Left renal cortex interstitium (tissue), 4 donors: ENCODE measurements around the gene ANKRD44. TPM values are rescaled to one million over a fixed set of nuclear protein-coding genes. Genes with fewer than 3 reads are reported as not detected.

Source experiments
- DNase-seq, 4 donors: peaks; one replicate each; pipeline ENCODE4 v3.0.0-alpha.2; 2013; ENCODE audit warnings: low read depth in 4 of 4, low spot score in 2 of 4, missing footprints in 1 of 4
- polyA plus RNA-seq, 4 donors: library from polyadenylated mRNA; unstranded; fragments of 120-200 nt; gene quantifications; one replicate each; pipeline ENCODE4 v1.2.1, GENCODE V29; 2013; ENCODE audit not compliant: insufficient read length in 4 of 4

Gene ANKRD44
- polyA plus RNA-seq, 4 donors = 9.8 to 15.7 (median 12.6) TPM

- DNase-seq = no peak
Measured at GRCh38 chr2:197265036-197265435, 45.5 kb downstream of the ANKRD44 start.

- no peak for DNase-seq
Measured at GRCh38 chr2:197264332-197264731, 46.2 kb downstream of the ANKRD44 start.

GRCh38 chr2:197263077-197263476 is 47.5 kb downstream of the ANKRD44 start:
- DNase-seq = no peak

- no peak for DNase-seq
Measured at GRCh38 chr2:197261808-197262226, 48.8 kb downstream of the ANKRD44 start.

- DNase-seq = no peak
Measured at GRCh38 chr2:197259470-197259999, 51.0 kb downstream of the ANKRD44 start.

GRCh38 chr2:197258580-197258979 is 52.0 kb downstream of the ANKRD44 start:
- no peak for DNase-seq

GRCh38 chr2:197256547-197257170 is 53.9 kb downstream of the ANKRD44 start:
- no peak for DNase-seq

- no peak for DNase-seq
Measured at GRCh38 chr2:197256021-197256420, 54.6 kb downstream of the ANKRD44 start.

- no peak for DNase-seq
Measured at GRCh38 chr2:197255543-197255942, 55.0 kb downstream of the ANKRD44 start.

GRCh38 chr2:197254776-197255530 is 55.6 kb downstream of the ANKRD44 start:
- no peak for DNase-seq

GRCh38 chr2:197251576-197251975 is 59.0 kb downstream of the ANKRD44 start:
- no peak for DNase-seq

- DNase-seq = no peak
Measured at GRCh38 chr2:197251163-197251562, 59.4 kb downstream of the ANKRD44 start.

- no peak for DNase-seq
Measured at GRCh38 chr2:197250084-197250397, 60.5 kb downstream of the ANKRD44 start.

- DNase-seq = no peak
Measured at GRCh38 chr2:197249381-197250083, 61.0 kb downstream of the ANKRD44 start.

GRCh38 chr2:197248623-197249022 is 62.0 kb downstream of the ANKRD44 start:
- DNase-seq = no peak

- no peak for DNase-seq
Measured at GRCh38 chr2:197248001-197248401, 62.6 kb downstream of the ANKRD44 start.

- DNase-seq = no peak
Measured at GRCh38 chr2:197247083-197247482, 63.5 kb downstream of the ANKRD44 start.

GRCh38 chr2:197245829-197246804 is 64.5 kb downstream of the ANKRD44 start:
- no peak for DNase-seq

GRCh38 chr2:197244349-197244748 is 66.2 kb downstream of the ANKRD44 start:
- DNase-seq = no peak

- DNase-seq = no peak
Measured at GRCh38 chr2:197242719-197243118, 67.9 kb downstream of the ANKRD44 start.
